H1 (cell line): ENCODE measurements around the gene LIN54. TPM values are rescaled to one million over a fixed set of nuclear protein-coding genes. Genes with fewer than 3 reads are reported as not detected.
A peak's percentile ranks its signal among the peaks of the same experiment; 100 is the strongest.

Experiments used
- CTCF ChIA-PET: fragments of 300-600 bp; sonication (Branson Sonifier 250); formaldehyde crosslinking; loops from one replicate; lab custom pipeline; 2021; ENCODE audit not compliant: partially characterized antibody; lab: Charles Lee
- POLR2A ChIA-PET: fragments of 300-600 bp; sonication (Branson Sonifier 250); formaldehyde crosslinking; loops from one replicate; lab custom pipeline; 2021; ENCODE audit warnings: inconsistent platforms; ENCODE audit not compliant: partially characterized antibody; lab: Charles Lee
- DNase-seq, 2 experiments: peaks; one replicate each; pipeline versions ENCODE4 v3.0.0 to v3.0.0-alpha.2; 2010 to 2022; ENCODE audit warnings: low spot score in 2 of 2, low read depth in 1 of 2, mixed read lengths in 1 of 2
- FAIRE-seq: peaks from 2 replicates; lab custom pipeline; 2011; peaks lifted over from hg19 to GRCh38; lab: Jason Lieb, UNC
- H2AFZ ChIP-seq: 2 replicates; pipeline ENCODE4 v1.8.1; 2012; ENCODE audit warnings: low read length, inconsistent platforms
- H2AK5ac ChIP-seq: 2 replicates; pipeline ENCODE4 v1.6.1; 2013; ENCODE audit warnings: low read depth, low read length
- H2BK120ac ChIP-seq: replicated peaks from 2 replicates; pipeline ENCODE3; 2013; ENCODE audit warnings: low read depth, low read length, inconsistent platforms
- H2BK12ac ChIP-seq: 2 replicates; pipeline ENCODE4 v1.6.1; 2013; ENCODE audit warnings: low read depth, low read length
- H2BK15ac ChIP-seq: 2 replicates; pipeline ENCODE4 v1.6.1; 2013; ENCODE audit warnings: low read length
- H2BK20ac ChIP-seq: 2 replicates; pipeline ENCODE4 v1.6.1; 2013; ENCODE audit warnings: low read length
- H2BK5ac ChIP-seq: 2 replicates; pipeline ENCODE4 v1.6.1; 2013; ENCODE audit warnings: low read depth, low read length
- H3K14ac ChIP-seq: 2 replicates; pipeline ENCODE4 v1.6.1; 2013; ENCODE audit warnings: inconsistent platforms; ENCODE audit not compliant: insufficient read length
- H3K18ac ChIP-seq: 2 replicates; pipeline ENCODE4 v1.6.1; 2013; ENCODE audit warnings: low read length; ENCODE audit errors: extremely low read depth
- H3K23ac ChIP-seq: 2 replicates; pipeline ENCODE4 v1.6.1; 2013; ENCODE audit warnings: inconsistent platforms; ENCODE audit not compliant: insufficient read length
- H3K23me2 ChIP-seq: 2 replicates; pipeline ENCODE4 v1.6.1; 2013; ENCODE audit warnings: low read depth, low read length
- H3K27ac ChIP-seq: 2 replicates; pipeline ENCODE4 v1.6.1; 2011; ENCODE audit warnings: low read depth, low read length, inconsistent platforms
- H3K27me3 ChIP-seq, 4 experiments: replicated peaks in 1 of 4; 1 replicate in 1 of 4; 2 replicates in 3 of 4; pipeline versions ENCODE4 v1.6.1 to v1.8.1; 2011 to 2013; ENCODE audit warnings: low read length in 3 of 4, mild to moderate bottlenecking in 3 of 4, inconsistent platforms in 2 of 4, mixed read lengths in 2 of 4, moderate library complexity in 1 of 4; ENCODE audit not compliant: control insufficient read depth in 3 of 4, insufficient read depth in 3 of 4; ENCODE audit errors: extremely low read depth in 1 of 4
- H3K36me3 ChIP-seq, 4 experiments: 2 replicates each; pipeline versions ENCODE4 v1.6.1 to v1.8.1; 2011 to 2013; ENCODE audit warnings: mild to moderate bottlenecking in 4 of 4, low read length in 3 of 4, moderate library complexity in 2 of 4, control low read depth in 1 of 4, inconsistent platforms in 1 of 4; ENCODE audit not compliant: insufficient read depth in 4 of 4, control insufficient read depth in 2 of 4
- H3K4ac ChIP-seq: replicated peaks from 2 replicates; pipeline ENCODE3; 2013; ENCODE audit warnings: low read length, low read depth, mixed read lengths, inconsistent platforms; ENCODE audit not compliant: insufficient read length
- H3K4me1 ChIP-seq, 4 experiments: replicated peaks in 1 of 4; 1 replicate in 1 of 4; 2 replicates in 3 of 4; pipeline versions ENCODE4 v1.6.1 to v1.8.1; 2011 to 2013; ENCODE audit warnings: low read length in 3 of 4, inconsistent platforms in 2 of 4, mixed read lengths in 1 of 4; ENCODE audit not compliant: insufficient read depth in 4 of 4, control insufficient read depth in 3 of 4
- H3K4me2 ChIP-seq, 2 experiments: 2 replicates each; pipeline versions ENCODE4 v1.6.1 to v1.8.1; 2011 to 2013; ENCODE audit warnings: low read depth in 2 of 2, low read length in 2 of 2, control low read depth in 1 of 2, inconsistent platforms in 1 of 2, mild to moderate bottlenecking in 1 of 2; ENCODE audit not compliant: insufficient read depth in 1 of 2
- H3K4me3 ChIP-seq, 4 experiments: fragments of 200-600, 300-600 bp in 1 of 4; sonication (generic), shearing (Covaris generic), sonication (Bioruptor Twin) in 1 of 4; 2 replicates each; pipeline versions ENCODE4 v1.5.1 to v1.8.1; 2011 to 2016; ENCODE audit warnings: low read length in 4 of 4, low read depth in 3 of 4, control low read depth in 2 of 4, inconsistent platforms in 2 of 4, mild to moderate bottlenecking in 2 of 4, mixed read lengths in 1 of 4, moderate library complexity in 1 of 4; ENCODE audit not compliant: insufficient read depth in 2 of 4; ENCODE audit errors: extremely low read depth in 1 of 4
- H3K56ac ChIP-seq: replicated peaks from 2 replicates; pipeline ENCODE3; 2013; ENCODE audit warnings: low read depth, mild to moderate bottlenecking, mixed read lengths, low read length, inconsistent platforms; ENCODE audit not compliant: insufficient read length
- H3K79me1 ChIP-seq: 2 replicates; pipeline ENCODE4 v1.6.1; 2013; ENCODE audit warnings: low read depth, low read length, control low read depth
- H3K79me2 ChIP-seq, 2 experiments: 2 replicates each; pipeline versions ENCODE4 v1.6.1 to v1.8.1; 2012 to 2013; ENCODE audit warnings: low read length in 2 of 2, mild to moderate bottlenecking in 2 of 2, inconsistent platforms in 1 of 2; ENCODE audit not compliant: insufficient read depth in 2 of 2, control insufficient read depth in 1 of 2
- H3K9ac ChIP-seq, 4 experiments: replicated peaks in 1 of 4; 1 replicate in 1 of 4; 2 replicates in 3 of 4; pipeline versions ENCODE4 v1.6.1 to v1.8.1; 2011 to 2013; ENCODE audit warnings: low read depth in 3 of 4, low read length in 3 of 4, control low read depth in 2 of 4, mild to moderate bottlenecking in 2 of 4, moderate library complexity in 2 of 4, inconsistent platforms in 1 of 4; ENCODE audit errors: extremely low read depth in 1 of 4
- H3K9me3 ChIP-seq, 2 experiments: 2 replicates each; pipeline versions ENCODE4 v1.6.1 to v1.8.1; 2012 to 2013; ENCODE audit warnings: mild to moderate bottlenecking in 2 of 2, moderate library complexity in 2 of 2, control low read depth in 1 of 2, inconsistent platforms in 1 of 2, low read depth in 1 of 2, low read length in 1 of 2, mixed read lengths in 1 of 2; ENCODE audit not compliant: insufficient read depth in 2 of 2
- H4K20me1 ChIP-seq, 2 experiments: replicated peaks in 1 of 2; 2 replicates each; pipeline versions ENCODE3 to v1.8.1; 2011 to 2013; ENCODE audit warnings: inconsistent platforms in 2 of 2, low read length in 2 of 2, mild to moderate bottlenecking in 1 of 2; ENCODE audit not compliant: insufficient read depth in 2 of 2, control insufficient read depth in 1 of 2
- H4K5ac ChIP-seq: 2 replicates; pipeline ENCODE4 v1.6.1; 2013; ENCODE audit warnings: low read length, low read depth, mixed read lengths, inconsistent platforms; ENCODE audit not compliant: insufficient read length
- H4K8ac ChIP-seq: 2 replicates; pipeline ENCODE4 v1.8.0; 2013; ENCODE audit warnings: mild to moderate bottlenecking, moderate library complexity, low read length, inconsistent platforms; ENCODE audit not compliant: insufficient read depth; ENCODE audit errors: extremely low read depth
- H4K91ac ChIP-seq: replicated peaks from 2 replicates; pipeline ENCODE3; 2013; ENCODE audit warnings: low read length, mixed read lengths, inconsistent platforms; ENCODE audit not compliant: insufficient read length
- BACH1 ChIP-seq: IDR thresholded peaks from 2 replicates; pipeline ENCODE4 v1.6.1; 2012; ENCODE audit warnings: low read length, improper control_type of control experiment
- CHD1 ChIP-seq: IDR thresholded peaks from 2 replicates; pipeline ENCODE4 v1.6.1; 2012; ENCODE audit warnings: low read depth, low read length, improper control_type of control experiment
- CHD2 ChIP-seq: IDR thresholded peaks from 2 replicates; pipeline ENCODE4 v1.6.1; 2012; ENCODE audit warnings: low read length, improper control_type of control experiment
- CTBP2 ChIP-seq: IDR thresholded peaks from 2 replicates; pipeline ENCODE4 v1.7.0; 2011; ENCODE audit warnings: borderline replicate concordance, mild to moderate bottlenecking, moderate library complexity, mixed read lengths, low read length; ENCODE audit not compliant: insufficient read depth, insufficient read length
- EGR1 ChIP-seq: IDR thresholded peaks from 2 replicates; pipeline ENCODE4 v1.6.1; 2011; ENCODE audit warnings: low read depth, low read length, borderline replicate concordance
- HDAC6 ChIP-seq: IDR thresholded peaks from one replicate; pipeline ENCODE4 v1.7.1; 2012; ENCODE audit warnings: low read depth, mild to moderate bottlenecking, inconsistent platforms, low read length, moderate library complexity
- MAX ChIP-seq: IDR thresholded peaks from 2 replicates; pipeline ENCODE4 v1.6.1; 2012; ENCODE audit warnings: inconsistent platforms
- POLR2A ChIP-seq, 2 experiments: IDR thresholded peaks; 1 replicate in 1 of 2; 2 replicates in 1 of 2; pipeline ENCODE4 v1.6.1; 2011; ENCODE audit warnings: low read depth in 2 of 2, low read length in 2 of 2, mild to moderate bottlenecking in 2 of 2; ENCODE audit errors: control extremely low read depth in 1 of 2
- RAD21 ChIP-seq, 2 experiments: IDR thresholded peaks in 1 of 2; conservative IDR thresholded peaks in 1 of 2; 2 replicates each; pipeline ENCODE4 v1.6.1; 2011; ENCODE audit warnings: low read depth in 2 of 2, low read length in 2 of 2, improper control_type of control experiment in 1 of 2, inconsistent platforms in 1 of 2, mild to moderate bottlenecking in 1 of 2, moderate library complexity in 1 of 2
- RFX5 ChIP-seq: IDR thresholded peaks from 2 replicates; pipeline ENCODE4 v1.6.1; 2011; ENCODE audit warnings: low read depth, low read length, improper control_type of control experiment, borderline replicate concordance
- RXRA ChIP-seq: IDR thresholded peaks from 2 replicates; pipeline ENCODE4 v1.6.1; 2011; ENCODE audit warnings: low read depth, mild to moderate bottlenecking, low read length, moderate library complexity; ENCODE audit not compliant: insufficient read depth
- SP1 ChIP-seq: IDR thresholded peaks from 2 replicates; pipeline ENCODE4 v1.6.1; 2011; ENCODE audit warnings: low read depth, low read length
- SRF ChIP-seq: IDR thresholded peaks from 2 replicates; pipeline ENCODE4 v1.6.1; 2011; ENCODE audit warnings: mild to moderate bottlenecking, low read depth, low read length, moderate library complexity
- TAF7 ChIP-seq: optimal IDR thresholded peaks from 2 replicates; pipeline ENCODE3; 2011; ENCODE audit warnings: low read depth, mild to moderate bottlenecking, inconsistent platforms, low read length, moderate library complexity, borderline replicate concordance
- TCF12 ChIP-seq: IDR thresholded peaks from 2 replicates; pipeline ENCODE4 v1.6.1; 2011; ENCODE audit warnings: low read depth, mild to moderate bottlenecking, low read length
- WGBS, 2 experiments: shearing (Covaris generic) in 1 of 2; methylation state at CpG; one replicate each; pipeline versions ENCODE4 v1.1.6 to v1.1.7; 2013 to 2015; ENCODE audit warnings: low lambda C conversion rate in 2 of 2, mixed read lengths in 2 of 2, inconsistent platforms in 1 of 2, low coverage in 1 of 2, missing lambda C conversion rate in 1 of 2; ENCODE audit not compliant: insufficient replicate concordance in 2 of 2, insufficient coverage in 1 of 2, insufficient read length in 1 of 2; ENCODE audit errors: extremely low coverage in 1 of 2, missing lambda C conversion rate in 1 of 2; 5-methylcytosine and 5-hydroxymethylcytosine counted together
- polyA plus RNA-seq, 7 experiments: library from polyadenylated mRNA; depleted of rRNA in 3 of 7; stranded (reverse) in 5 of 7; unstranded in 2 of 7; fragments of >200 nt in 5 of 7; fragments of 200-250 nt in 2 of 7; gene quantifications; 1 replicate in 5 of 7; 2 replicates in 1 of 7; 4 replicates in 1 of 7; pipeline versions ENCODE4 v1.2.1 to v1.2.3, GENCODE V29; 2011 to 2013; ENCODE audit warnings: missing spikeins in 2 of 7, mixed read lengths in 2 of 7
- total RNA-seq: library from RNA; stranded (reverse); fragmentation: NEBNext Ultra II Directional; extraction: Animal tissue kit (Norgen Biotek cat#: 25700); gene quantifications from 2 replicates; pipeline ENCODE4 v1.2.1, GENCODE V29; 2021

LIN54 gene
- total and polyA plus RNA-seq, 2 of the 8 experiments (the other 6 are each of a cell fraction or from before 2014, with no cell fraction given): 5.7 to 11.1 TPM

- Histone ChIP-seq H3K23ac (no peak overlapping the region), H3K79me2 (no peaks in the 10 kb centered on the region), H3K9me3 (no peaks in the 10 kb centered on the region), H2BK5ac (no peak overlapping the region), H3K4ac (no peak overlapping the region), H2BK120ac (no peak overlapping the region), H2BK20ac (no peak overlapping the region), H2BK15ac (no peak overlapping the region), H3K36me3 (peaks cover 3 to 22% (median 7%) of the 10 kb centered on the region in 4 experiments; a peak in 6 of 8 replicates), H2AFZ (no peak overlapping the region), H3K9ac (peak overlapping the region in 1 of 4 experiments; percentile 8; a peak in 1 of 7 replicates), H3K79me1 (no peaks in the 10 kb centered on the region), H3K18ac (no peak overlapping the region), H3K4me2 (no peak overlapping the region), H3K56ac (no peak overlapping the region), H3K14ac (no peak overlapping the region), H3K23me2 (no peaks in the 10 kb centered on the region), H3K27ac (no peak overlapping the region), H2AK5ac (no peak overlapping the region), H3K27me3 (peaks cover 0 to 2% (median 0%) of the 10 kb centered on the region in 4 experiments; a peak in 1 of 7 replicates), H4K5ac (no peak overlapping the region), H4K91ac (no peak overlapping the region), H4K8ac (no peak overlapping the region), H4K20me1 (no peaks in the 10 kb centered on the region), H2BK12ac (no peak overlapping the region), H3K4me3 (no peak overlapping the region), H3K4me1 (no peaks in the 10 kb centered on the region)
- POLR2A ChIA-PET: interaction anchor here (1.6 kb wide), 1 partner anchor 22 kb away, joined by 4 read pairs; no protein-coding TSS in a partner anchor
- WGBS, 2 experiments: 90% methylated on average over 7 of the region's 7 CpGs; no CpG with 5 or more reads in 1 of the 2 experiments
- CTCF ChIA-PET: no interaction called here
- peak; percentile 24 for FAIRE-seq
- no peak for DNase-seq
- TF ChIP-seq CHD1 (no peak), CTBP2 (no peak), POLR2A (IDR thresholded peaks at IDR 0.05; ENCODE audit: control extremely low read depth in 1 of 2, low read depth in 2 of 2, low read length in 2 of 2) (no peak), EGR1 (no peak), RXRA (no peak), RAD21 (IDR thresholded peaks at IDR 0.05 in 1 of 2, conservative IDR thresholded peaks at IDR 0.05 in 1 of 2; ENCODE audit: low read depth in 2 of 2, low read length in 2 of 2) (no peak), MAX (no peak), HDAC6 (no peak), BACH1 (no peak), TAF7 (no peak), RFX5 (no peak), CHD2 (no peak), TCF12 (no peak), SRF (no peak), SP1 (no peak)
These were observed 92.5 kb downstream of the LIN54 start for GRCh38 chr4:82918091-82918490.
